ENCODE measurements around the gene NAT14. TPM values are rescaled to one million over a fixed set of nuclear protein-coding genes. Genes with fewer than 3 reads are reported as not detected.
A peak's percentile ranks its signal among the peaks of the same experiment; 100 is the strongest.

NAT14 gene
- total RNA-seq, 1 donor from 2014 or later, result 33.1 TPM

GRCh38 chr19:55490478-55491432 is 5.8 kb downstream of the NAT14 start:
- Mint-ChIP-seq H3K9me3 (ENCODE audit: low read depth) (no peaks in the 10 kb centered on the region), H3K27ac (ENCODE audit: unreplicated experiment) (no peak overlapping the region), H3K36me3 (ENCODE audit: low read depth) (peaks cover 1% of the 10 kb centered on the region), H3K4me3 (ENCODE audit: unreplicated experiment) (no peak overlapping the region), H3K27me3 (ENCODE audit: low read depth) (no peaks in the 10 kb centered on the region), H3K4me1 (ENCODE audit: low read depth) (peaks cover 32% of the 10 kb centered on the region)
- no peak for DNase-seq (ENCODE audit: low spot score)
- TF ChIP-seq, protein P1, sequence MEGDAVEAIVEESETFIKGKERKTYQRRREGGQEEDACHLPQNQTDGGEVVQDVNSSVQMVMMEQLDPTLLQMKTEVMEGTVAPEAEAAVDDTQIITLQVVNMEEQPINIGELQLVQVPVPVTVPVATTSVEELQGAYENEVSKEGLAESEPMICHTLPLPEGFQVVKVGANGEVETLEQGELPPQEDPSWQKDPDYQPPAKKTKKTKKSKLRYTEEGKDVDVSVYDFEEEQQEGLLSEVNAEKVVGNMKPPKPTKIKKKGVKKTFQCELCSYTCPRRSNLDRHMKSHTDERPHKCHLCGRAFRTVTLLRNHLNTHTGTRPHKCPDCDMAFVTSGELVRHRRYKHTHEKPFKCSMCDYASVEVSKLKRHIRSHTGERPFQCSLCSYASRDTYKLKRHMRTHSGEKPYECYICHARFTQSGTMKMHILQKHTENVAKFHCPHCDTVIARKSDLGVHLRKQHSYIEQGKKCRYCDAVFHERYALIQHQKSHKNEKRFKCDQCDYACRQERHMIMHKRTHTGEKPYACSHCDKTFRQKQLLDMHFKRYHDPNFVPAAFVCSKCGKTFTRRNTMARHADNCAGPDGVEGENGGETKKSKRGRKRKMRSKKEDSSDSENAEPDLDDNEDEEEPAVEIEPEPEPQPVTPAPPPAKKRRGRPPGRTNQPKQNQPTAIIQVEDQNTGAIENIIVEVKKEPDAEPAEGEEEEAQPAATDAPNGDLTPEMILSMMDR (IDR thresholded peaks at IDR 0.05), result no peak

- Mint-ChIP-seq H3K9me3 (ENCODE audit: low read depth) (no peaks in the 10 kb centered on the region), H3K27ac (ENCODE audit: unreplicated experiment) (peak overlapping the region; percentile 54), H3K4me3 (ENCODE audit: unreplicated experiment) (no peak overlapping the region), H3K4me1 (ENCODE audit: low read depth) (peaks cover 25% of the 10 kb centered on the region), H3K36me3 (ENCODE audit: low read depth) (peaks cover 1% of the 10 kb centered on the region), H3K27me3 (ENCODE audit: low read depth) (no peaks in the 10 kb centered on the region)
- no peak for DNase-seq (ENCODE audit: low spot score)
- TF ChIP-seq, protein P1 (IDR thresholded peaks at IDR 0.05), result no peak
Observed at GRCh38 chr19:55491546-55492360, 6.8 kb downstream of the NAT14 start.

GRCh38 chr19:55492362-55492944 is 7.5 kb downstream of the NAT14 start:
- no peaks in the 10 kb centered on the region for H3K9me3 Mint-ChIP-seq (ENCODE audit: low read depth)
- no peak overlapping the region for H3K4me3 Mint-ChIP-seq (ENCODE audit: unreplicated experiment)
- H3K4me1 Mint-ChIP-seq (ENCODE audit: low read depth), result peaks cover 18% of the 10 kb centered on the region
- DNase-seq (ENCODE audit: low spot score), result no peak
- peaks cover 3% of the 10 kb centered on the region for H3K36me3 Mint-ChIP-seq (ENCODE audit: low read depth)
- TF ChIP-seq, protein P1 (IDR thresholded peaks at IDR 0.05), result no peak
- H3K27me3 Mint-ChIP-seq (ENCODE audit: low read depth), result no peaks in the 10 kb centered on the region
- H3K27ac Mint-ChIP-seq (ENCODE audit: unreplicated experiment), result no peak overlapping the region

GRCh38 chr19:55493052-55493644 is 8.2 kb downstream of the NAT14 start:
- no peak overlapping the region for H3K27ac Mint-ChIP-seq (ENCODE audit: unreplicated experiment)
- peaks cover 13% of the 10 kb centered on the region for H3K4me1 Mint-ChIP-seq (ENCODE audit: low read depth)
- peaks cover 4% of the 10 kb centered on the region for H3K36me3 Mint-ChIP-seq (ENCODE audit: low read depth)
- no peak overlapping the region for H3K4me3 Mint-ChIP-seq (ENCODE audit: unreplicated experiment)
- DNase-seq (ENCODE audit: low spot score), result no peak
- H3K9me3 Mint-ChIP-seq (ENCODE audit: low read depth), result no peaks in the 10 kb centered on the region
- H3K27me3 Mint-ChIP-seq (ENCODE audit: low read depth), result no peaks in the 10 kb centered on the region
- TF ChIP-seq, protein P1 (IDR thresholded peaks at IDR 0.05), result no peak
